22Rv1 (cell line): ENCODE results near the gene MT1X.

Experiments used
- CTCF ChIP-seq: fragments of 450-650 bp; IDR thresholded peaks from 2 replicates; pipeline ENCODE4 v1.5.1; 2017; ENCODE audit warnings: mild to moderate bottlenecking
- ZFX ChIP-seq: fragments of 450-650 bp; IDR thresholded peaks from 2 replicates; pipeline ENCODE4 v1.6.1; 2017; ENCODE audit warnings: antibody characterized with exemption, borderline replicate concordance

DNA sequence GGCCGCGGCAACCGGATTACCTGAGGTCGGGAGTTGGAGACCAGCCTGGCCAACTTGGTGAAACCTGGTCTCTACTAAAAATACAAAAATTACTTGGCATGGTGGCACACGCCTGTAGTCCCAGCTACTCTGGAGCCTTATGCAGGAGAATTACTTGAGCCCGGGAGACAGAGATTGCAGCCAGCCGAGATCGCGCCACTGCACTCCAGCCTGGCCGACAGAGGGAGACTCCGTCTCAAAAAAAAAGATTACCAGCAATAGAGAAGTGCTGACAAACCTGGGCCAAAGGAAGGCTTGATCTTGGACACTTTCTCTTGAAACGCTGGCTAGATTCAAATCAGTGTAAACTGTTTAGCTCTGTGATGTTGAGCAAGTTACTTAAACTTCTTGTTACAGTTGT lies 8.3 kb upstream of the MT1X start:
- TF ChIP-seq CTCF (peak; percentile 67), ZFX (no peak)
